NCI-H2107 treated with DMSO at 0.1 percent for 48 hours (cell line): Measurements from ENCODE around the gene NFKB2.

Experiments
- DNase-seq: peaks from one replicate; lab custom pipeline; 2025; ENCODE audit not compliant: unreplicated experiment; lab: John Stamatoyannopoulos, UW

NFKB2 gene

GRCh38 chr10:102394079-102394800, 1.3 kb upstream of the NFKB2 start:
- no peak for DNase-seq

- DNase-seq, result no peak
These were observed 605 bp upstream of the NFKB2 start for GRCh38 chr10:102394801-102395399.

GRCh38 chr10:102396317-102396650, 779 bp downstream of the NFKB2 start:
- DNase-seq, result no peak

GRCh38 chr10:102396730-102397151, 1.2 kb downstream of the NFKB2 start:
- DNase-seq, result no peak

DNA sequence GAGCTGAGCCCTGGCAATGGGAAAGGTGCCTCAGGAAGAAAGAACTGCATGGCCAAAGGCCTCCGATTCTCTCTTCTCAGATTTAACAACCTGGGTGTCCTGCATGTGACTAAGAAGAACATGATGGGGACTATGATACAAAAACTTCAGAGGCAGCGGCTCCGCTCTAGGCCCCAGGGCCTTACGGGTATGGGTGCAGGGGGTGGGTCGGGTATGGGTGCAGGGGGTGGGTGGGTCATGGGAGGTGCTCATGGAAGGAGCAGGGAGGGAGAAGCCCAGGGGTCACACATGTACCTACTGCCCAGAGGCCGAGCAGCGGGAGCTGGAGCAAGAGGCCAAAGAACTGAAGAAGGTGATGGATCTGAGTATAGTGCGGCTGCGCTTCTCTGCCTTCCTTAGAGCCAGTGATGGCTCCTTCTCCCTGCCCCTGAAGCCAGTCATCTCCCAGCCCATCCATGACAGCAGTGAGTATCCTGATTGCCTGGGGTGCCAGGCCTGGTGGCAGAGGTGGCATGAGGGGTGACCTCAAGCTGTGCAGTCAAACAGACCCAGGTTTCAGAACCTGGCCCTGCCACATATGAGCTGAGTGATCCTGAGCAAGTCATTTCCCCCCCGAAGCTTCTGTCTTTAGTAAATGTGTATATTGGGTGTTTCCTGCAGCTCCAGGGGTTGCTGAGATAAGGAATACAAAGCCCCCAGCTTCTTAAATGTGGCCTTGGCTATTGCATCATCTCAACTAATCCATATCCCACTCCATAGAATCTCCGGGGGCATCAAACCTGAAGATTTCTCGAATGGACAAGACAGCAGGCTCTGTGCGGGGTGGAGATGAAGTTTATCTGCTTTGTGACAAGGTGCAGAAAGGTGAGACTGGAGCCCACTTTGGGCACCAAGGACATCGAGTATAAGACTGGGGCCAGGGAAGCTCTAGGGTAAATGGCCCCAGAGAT, 2.0 kb downstream of the NFKB2 start:
- DNase-seq, result no peak

DNA sequence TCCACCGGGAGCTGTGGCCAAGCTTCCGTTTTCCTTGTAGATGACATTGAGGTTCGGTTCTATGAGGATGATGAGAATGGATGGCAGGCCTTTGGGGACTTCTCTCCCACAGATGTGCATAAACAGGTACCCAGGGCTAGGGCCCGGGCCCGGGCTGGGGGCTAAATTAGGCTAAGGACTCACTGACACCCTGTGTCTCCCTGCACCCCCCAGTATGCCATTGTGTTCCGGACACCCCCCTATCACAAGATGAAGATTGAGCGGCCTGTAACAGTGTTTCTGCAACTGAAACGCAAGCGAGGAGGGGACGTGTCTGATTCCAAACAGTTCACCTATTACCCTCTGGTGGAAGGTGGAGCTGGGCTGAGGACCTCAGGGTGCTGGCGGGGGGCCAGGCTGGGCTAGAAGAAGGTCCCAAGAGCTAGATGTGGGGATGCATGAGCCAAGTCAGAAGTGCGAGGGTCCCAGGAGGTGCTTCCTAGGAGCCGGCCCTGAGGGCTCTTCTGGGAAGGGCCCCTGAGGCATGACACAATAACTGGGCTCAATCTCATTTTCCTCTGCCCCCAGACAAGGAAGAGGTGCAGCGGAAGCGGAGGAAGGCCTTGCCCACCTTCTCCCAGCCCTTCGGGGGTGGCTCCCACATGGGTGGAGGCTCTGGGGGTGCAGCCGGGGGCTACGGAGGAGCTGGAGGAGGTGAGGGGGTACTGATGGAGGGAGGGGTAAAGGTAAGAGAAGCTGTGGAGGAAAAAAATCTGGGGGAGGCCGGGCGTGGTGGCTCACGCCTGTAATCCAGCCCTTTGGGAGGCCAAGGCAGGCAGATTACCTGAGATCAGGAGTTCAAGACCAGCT, 2.9 kb downstream of the NFKB2 start:
- no peak for DNase-seq

GRCh38 chr10:102399217-102400021, 3.9 kb downstream of the NFKB2 start:
- DNase-seq, result peak; percentile 57

DNA sequence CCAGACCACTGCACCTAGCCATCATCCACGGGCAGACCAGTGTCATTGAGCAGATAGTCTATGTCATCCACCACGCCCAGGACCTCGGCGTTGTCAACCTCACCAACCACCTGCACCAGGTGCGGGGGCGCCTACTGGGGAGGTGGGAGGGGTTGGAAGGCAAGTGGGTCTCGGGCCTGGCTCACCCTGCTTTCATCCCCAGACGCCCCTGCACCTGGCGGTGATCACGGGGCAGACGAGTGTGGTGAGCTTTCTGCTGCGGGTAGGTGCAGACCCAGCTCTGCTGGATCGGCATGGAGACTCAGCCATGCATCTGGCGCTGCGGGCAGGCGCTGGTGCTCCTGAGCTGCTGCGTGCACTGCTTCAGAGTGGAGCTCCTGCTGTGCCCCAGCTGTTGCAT, 4.6 kb downstream of the NFKB2 start:
- no peak for DNase-seq

DNA sequence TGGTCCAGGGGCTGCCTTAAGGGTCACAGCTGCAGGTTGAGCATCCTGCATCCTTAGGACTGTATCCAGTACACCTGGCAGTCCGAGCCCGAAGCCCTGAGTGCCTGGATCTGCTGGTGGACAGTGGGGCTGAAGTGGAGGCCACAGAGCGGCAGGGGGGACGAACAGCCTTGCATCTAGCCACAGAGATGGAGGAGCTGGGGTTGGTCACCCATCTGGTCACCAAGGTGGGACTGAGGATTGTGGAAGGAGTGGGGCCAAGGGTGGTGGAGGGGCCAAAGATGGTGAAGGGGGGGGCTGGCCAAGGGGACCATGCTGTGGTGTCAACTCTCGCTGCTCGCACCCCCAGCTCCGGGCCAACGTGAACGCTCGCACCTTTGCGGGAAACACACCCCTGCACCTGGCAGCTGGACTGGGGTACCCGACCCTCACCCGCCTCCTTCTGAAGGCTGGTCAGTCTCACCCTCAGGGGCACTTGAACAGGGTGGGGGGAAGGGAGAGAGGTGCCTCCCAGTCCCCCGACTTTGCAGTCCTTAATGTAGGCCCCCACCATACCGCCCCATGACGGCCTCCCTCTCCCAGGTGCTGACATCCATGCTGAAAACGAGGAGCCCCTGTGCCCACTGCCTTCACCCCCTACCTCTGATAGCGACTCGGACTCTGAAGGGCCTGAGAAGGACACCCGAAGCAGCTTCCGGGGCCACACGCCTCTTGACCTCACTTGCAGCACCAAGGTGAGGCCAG, 5.3 kb downstream of the NFKB2 start:
- no peak for DNase-seq

DNA sequence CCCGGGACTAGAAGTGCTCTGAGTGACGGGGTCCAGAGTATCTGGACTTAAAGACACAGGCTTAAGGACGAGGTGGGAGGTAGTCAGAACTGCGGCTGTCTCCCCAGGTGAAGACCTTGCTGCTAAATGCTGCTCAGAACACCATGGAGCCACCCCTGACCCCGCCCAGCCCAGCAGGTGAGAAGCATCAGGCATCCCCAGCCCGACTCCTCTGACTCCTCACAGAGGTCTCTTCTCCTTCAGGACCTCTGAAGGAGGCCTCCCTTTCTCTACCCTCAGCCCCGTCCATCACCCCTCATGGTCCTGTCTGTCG, 5.8 kb downstream of the NFKB2 start:
- no peak for DNase-seq

- no peak for DNase-seq
These were observed 6.4 kb downstream of the NFKB2 start for GRCh38 chr10:102401735-102402511.

GRCh38 chr10:102402512-102402896, 7.0 kb downstream of the NFKB2 start:
- no peak for DNase-seq

DNA sequence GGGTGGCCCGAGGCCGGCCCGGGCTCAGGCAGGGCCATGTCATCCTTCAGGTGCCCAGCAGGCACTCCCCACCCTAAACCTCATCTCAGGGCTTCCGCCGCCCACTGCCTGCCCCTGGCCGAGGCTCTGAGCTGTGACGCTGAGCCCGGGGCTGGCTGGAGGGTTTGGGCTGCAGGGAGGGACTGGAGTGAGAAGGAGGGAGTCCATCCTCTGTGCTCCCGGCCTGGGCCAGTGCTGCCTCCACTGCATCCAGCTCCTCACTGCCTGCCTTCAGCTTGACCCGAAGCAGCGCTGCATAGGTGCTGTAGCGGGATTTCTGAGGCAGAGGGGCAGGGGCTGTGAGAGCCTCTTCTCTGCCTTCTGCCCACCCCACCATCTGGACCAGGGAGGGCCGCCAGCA, 7.6 kb downstream of the NFKB2 start:
- no peak for DNase-seq

GRCh38 chr10:102404361-102405107, 9.0 kb downstream of the NFKB2 start:
- no peak for DNase-seq

DNA sequence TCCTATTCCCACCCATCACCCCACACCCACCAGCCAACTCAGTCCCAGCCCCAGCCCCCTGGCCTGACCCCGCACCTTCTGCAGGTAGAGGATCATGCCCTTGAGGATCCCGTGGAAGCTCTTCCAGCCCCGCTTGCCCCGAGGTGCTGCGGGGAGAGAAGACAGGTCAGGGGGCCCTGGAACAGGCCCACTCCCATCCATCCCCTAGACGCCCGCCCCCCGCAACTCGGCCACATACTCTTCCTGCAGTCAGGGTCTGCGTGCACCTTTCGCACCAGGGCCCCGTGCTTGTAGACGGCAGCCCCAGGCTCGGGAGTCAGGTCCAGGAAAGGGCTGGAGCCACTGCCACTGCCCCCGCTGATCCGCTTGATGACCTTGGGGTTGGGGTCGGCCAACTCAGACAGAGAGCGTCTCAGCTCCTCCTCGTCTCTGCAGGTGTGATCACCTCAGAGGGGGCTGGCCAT, 9.6 kb downstream of the NFKB2 start:
- no peak for DNase-seq

- no peak for DNase-seq
These were observed 10.1 kb downstream of the NFKB2 start for GRCh38 chr10:102405632-102406031.

GRCh38 chr10:102406815-102407214, 11.3 kb downstream of the NFKB2 start:
- DNase-seq, result no peak
